Measurements from ENCODE around the gene DRG2. TPM values are rescaled to one million over a fixed set of nuclear protein-coding genes. Genes with fewer than 3 reads are reported as not detected.

DRG2 gene
- total and polyA plus RNA-seq, 2 of the 4 experiments (the other 2 are of a cell fraction): 43.6 to 45.1 TPM

DNA sequence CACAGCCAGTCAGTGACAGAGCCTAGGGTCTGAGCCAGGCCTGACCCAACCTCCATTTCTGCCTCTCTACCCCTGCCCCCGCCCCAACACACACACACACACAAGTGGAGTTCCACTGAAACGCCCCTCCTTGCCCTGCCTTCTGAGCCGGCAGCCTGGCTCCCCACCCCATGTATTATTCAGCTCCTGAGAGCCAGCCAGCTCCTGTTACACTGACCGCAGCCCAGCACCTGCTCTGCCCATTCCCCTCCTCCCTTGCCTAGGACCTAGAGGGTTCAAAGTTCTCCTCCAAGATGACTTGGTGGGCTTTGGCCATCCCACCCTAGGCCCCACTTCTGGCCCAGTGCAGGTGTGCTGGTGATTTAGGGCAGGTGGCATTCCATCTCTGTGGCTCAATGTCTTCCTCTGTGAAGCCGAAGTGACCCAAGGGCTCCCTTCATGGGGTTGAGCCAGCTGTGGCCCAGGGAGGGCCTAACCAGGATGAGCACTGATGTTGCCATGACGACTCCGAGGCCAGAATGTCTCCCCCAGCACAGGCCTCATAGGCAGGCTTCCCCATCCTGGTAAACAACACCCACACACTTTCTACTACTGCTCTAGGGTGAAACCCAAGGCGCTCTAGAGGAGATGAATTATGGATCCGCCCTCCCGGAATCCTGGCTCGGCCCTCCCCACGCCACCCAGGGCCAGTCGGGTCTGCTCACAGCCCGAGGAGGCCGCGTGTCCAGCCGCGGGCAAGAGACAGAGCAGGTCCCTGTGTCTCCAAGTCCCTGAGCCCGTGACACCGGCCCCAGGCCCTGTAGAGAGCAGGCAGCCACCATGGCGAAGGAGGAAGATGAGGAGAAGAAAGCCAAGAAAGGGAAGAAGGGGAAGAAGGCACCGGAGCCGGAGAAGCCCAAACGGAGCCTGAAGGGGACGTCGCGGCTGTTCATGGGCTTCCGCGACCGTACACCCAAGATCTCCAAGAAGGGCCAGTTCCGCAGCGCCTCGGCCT, 30.5 kb downstream of the DRG2 start (continued):
- TF ChIP-seq, protein P1, sequence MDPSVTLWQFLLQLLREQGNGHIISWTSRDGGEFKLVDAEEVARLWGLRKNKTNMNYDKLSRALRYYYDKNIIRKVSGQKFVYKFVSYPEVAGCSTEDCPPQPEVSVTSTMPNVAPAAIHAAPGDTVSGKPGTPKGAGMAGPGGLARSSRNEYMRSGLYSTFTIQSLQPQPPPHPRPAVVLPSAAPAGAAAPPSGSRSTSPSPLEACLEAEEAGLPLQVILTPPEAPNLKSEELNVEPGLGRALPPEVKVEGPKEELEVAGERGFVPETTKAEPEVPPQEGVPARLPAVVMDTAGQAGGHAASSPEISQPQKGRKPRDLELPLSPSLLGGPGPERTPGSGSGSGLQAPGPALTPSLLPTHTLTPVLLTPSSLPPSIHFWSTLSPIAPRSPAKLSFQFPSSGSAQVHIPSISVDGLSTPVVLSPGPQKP (IDR thresholded peaks at IDR 0.05; ENCODE audit: borderline replicate concordance, low read depth, low read length): no peak
- TF ChIP-seq BHLHE40 (IDR thresholded peaks at IDR 0.05; ENCODE audit: low read depth, low read length): no peak

- Histone ChIP-seq H3K9me3 (ENCODE audit: control insufficient read depth, insufficient read depth, low read length) (peaks cover 9% of the 10 kb centered on the region), H3K9ac (ENCODE audit: low read depth, low read length) (no peak overlapping the region), H3K36me3 (ENCODE audit: control insufficient read depth, insufficient read depth, low read length) (no peaks in the 10 kb centered on the region), H2AK9ac (replicated peaks; ENCODE audit: low read depth, low read length, poor library complexity) (no peak overlapping the region), H2BK5ac (ENCODE audit: low read depth, low read length, poor library complexity, severe bottlenecking) (no peak overlapping the region), H4K91ac (ENCODE audit: insufficient read depth, low read depth, low read length) (no peak overlapping the region), H4K5ac (ENCODE audit: low read depth, low read length) (no peak overlapping the region), H2AFZ (replicated peaks; ENCODE audit: low read length, poor library complexity) (no peak overlapping the region), H3K4me2 (ENCODE audit: low read depth, low read length) (no peak overlapping the region), H3K79me1 (ENCODE audit: low read depth in 1 of 2, low read length in 2 of 2) (no peaks in the 10 kb centered on the region), H3K23ac (ENCODE audit: low read depth, low read length) (no peak overlapping the region), H2BK120ac (ENCODE audit: low read depth, low read length) (no peak overlapping the region), H3K4me1 (ENCODE audit: control insufficient read depth, insufficient read depth, low read length) (peaks cover 5% of the 10 kb centered on the region; the same call in 1 of the 2 replicates), H3K4ac (ENCODE audit: low read depth, low read length) (no peak overlapping the region), H3K56ac (ENCODE audit: extremely low read depth, insufficient read depth, low read length) (no peak overlapping the region), H2AK5ac (ENCODE audit: low read depth, low read length) (no peak overlapping the region), H3K27ac (ENCODE audit: insufficient read depth, low read length) (no peak overlapping the region), H3K4me3 (ENCODE audit: insufficient read depth, low read depth, low read length) (no peak overlapping the region), H3K18ac (ENCODE audit: low read depth, low read length) (no peak overlapping the region), H4K20me1 (ENCODE audit: insufficient read depth, low read length) (no peaks in the 10 kb centered on the region), H4K8ac (ENCODE audit: low read depth in 2 of 2, low read length in 2 of 2) (no peak overlapping the region), H3K9me1 (ENCODE audit: insufficient read depth, low read length) (no peaks in the 10 kb centered on the region), H3K14ac (replicated peaks; ENCODE audit: low read depth, low read length) (no peak overlapping the region), H2BK20ac (ENCODE audit: low read depth, low read length) (no peak overlapping the region), H3K27me3 (ENCODE audit: control insufficient read depth, insufficient read depth, low read length) (peaks cover 7% of the 10 kb centered on the region; the same call in 1 of the 2 replicates), H2BK15ac (ENCODE audit: low read depth, low read length) (no peak overlapping the region)
- TF ChIP-seq RFX5 (IDR thresholded peaks at IDR 0.05; ENCODE audit: low read depth, low read length) (no peak), POLR2A (IDR thresholded peaks at IDR 0.05; ENCODE audit: low read depth, low read length) (no peak), NFE2L2 (IDR thresholded peaks at IDR 0.05; ENCODE audit: low read depth, low read length) (no peak), BHLHE40 (IDR thresholded peaks at IDR 0.05; ENCODE audit: low read depth, low read length) (no peak), MAFK (IDR thresholded peaks at IDR 0.05; ENCODE audit: low read depth, low read length) (no peak), RCOR1 (IDR thresholded peaks at IDR 0.05; ENCODE audit: insufficient replicate concordance, low read length) (no peak), FOS (IDR thresholded peaks at IDR 0.05; ENCODE audit: low read depth, low read length) (no peak), CHD1 (IDR thresholded peaks at IDR 0.05; ENCODE audit: low read depth, low read length) (no peak), SMC3 (IDR thresholded peaks at IDR 0.05; ENCODE audit: low read depth, low read length) (no peak), CEBPB (IDR thresholded peaks at IDR 0.05; ENCODE audit: low read depth, low read length) (no peak)
- TF ChIP-seq, protein P1 (IDR thresholded peaks at IDR 0.05; ENCODE audit: borderline replicate concordance, low read depth, low read length): no peak
- dilution Hi-C loops (cut with HindIII; ENCODE audit: low sequenced_read_pairs, unreplicated experiment) (no loop called here), intact Hi-C loops (cut with micrococcal nuclease) (no loop called here), in situ Hi-C loops (cut with MboI; ENCODE audit: low sequenced_read_pairs) (no loop called here)
- CTCF ChIA-PET: no interaction called here
- POLR2A ChIA-PET (ENCODE audit: unreplicated experiment): no interaction called here
- WGBS, 2 experiments (ENCODE audit: extremely low coverage in 2 of 2, insufficient read length in 1 of 2): 99% methylated on average over 29 of the region's 57 CpGs; no CpG with 5 or more reads in 1 of the 2 experiments
- BruUV-seq (replicated peaks): no TSS peak
- DNase-seq: no peak
- ATAC-seq (ENCODE audit: low read depth): no peak
Measured at GRCh38 chr17:18119166-18119745, 31.5 kb downstream of the DRG2 start.

Data from IMR-90 (cell line).